Duodenal mucosa (tissue), 2 donors: Measurements from ENCODE around the gene SLC16A12.

Experiments used
- H3K27ac ChIP-seq: one replicate; pipeline ENCODE4 v1.7.0; 2013; ENCODE audit warnings: low read depth, low read length
- H3K27me3 ChIP-seq, 2 donors: one replicate each; pipeline ENCODE4 v1.7.0; 2013; ENCODE audit warnings: low read length in 2 of 2, control low read depth in 1 of 2; ENCODE audit not compliant: insufficient read depth in 2 of 2, control insufficient read depth in 1 of 2
- H3K36me3 ChIP-seq, 2 donors: one replicate each; pipeline ENCODE4 v1.7.0; 2013; ENCODE audit warnings: low read length in 2 of 2, control low read depth in 1 of 2; ENCODE audit not compliant: insufficient read depth in 2 of 2, control insufficient read depth in 1 of 2
- H3K4me1 ChIP-seq, 2 donors: one replicate each; pipeline ENCODE4 v1.7.0; 2013; ENCODE audit warnings: low read length in 2 of 2, control low read depth in 1 of 2; ENCODE audit not compliant: insufficient read depth in 2 of 2, control insufficient read depth in 1 of 2
- H3K4me3 ChIP-seq, 2 donors: one replicate each; pipeline ENCODE4 v1.7.0; 2013; ENCODE audit warnings: low read length in 2 of 2, low read depth in 1 of 2
- H3K9ac ChIP-seq, 2 donors: one replicate each; pipeline ENCODE4 v1.7.0; 2013; ENCODE audit warnings: low read length in 2 of 2, low read depth in 1 of 2
- H3K9me3 ChIP-seq, 2 donors: one replicate each; pipeline ENCODE4 v1.7.0; 2013; ENCODE audit warnings: low read length in 2 of 2, control low read depth in 1 of 2; ENCODE audit not compliant: control insufficient read depth in 1 of 2

Gene SLC16A12

DNA sequence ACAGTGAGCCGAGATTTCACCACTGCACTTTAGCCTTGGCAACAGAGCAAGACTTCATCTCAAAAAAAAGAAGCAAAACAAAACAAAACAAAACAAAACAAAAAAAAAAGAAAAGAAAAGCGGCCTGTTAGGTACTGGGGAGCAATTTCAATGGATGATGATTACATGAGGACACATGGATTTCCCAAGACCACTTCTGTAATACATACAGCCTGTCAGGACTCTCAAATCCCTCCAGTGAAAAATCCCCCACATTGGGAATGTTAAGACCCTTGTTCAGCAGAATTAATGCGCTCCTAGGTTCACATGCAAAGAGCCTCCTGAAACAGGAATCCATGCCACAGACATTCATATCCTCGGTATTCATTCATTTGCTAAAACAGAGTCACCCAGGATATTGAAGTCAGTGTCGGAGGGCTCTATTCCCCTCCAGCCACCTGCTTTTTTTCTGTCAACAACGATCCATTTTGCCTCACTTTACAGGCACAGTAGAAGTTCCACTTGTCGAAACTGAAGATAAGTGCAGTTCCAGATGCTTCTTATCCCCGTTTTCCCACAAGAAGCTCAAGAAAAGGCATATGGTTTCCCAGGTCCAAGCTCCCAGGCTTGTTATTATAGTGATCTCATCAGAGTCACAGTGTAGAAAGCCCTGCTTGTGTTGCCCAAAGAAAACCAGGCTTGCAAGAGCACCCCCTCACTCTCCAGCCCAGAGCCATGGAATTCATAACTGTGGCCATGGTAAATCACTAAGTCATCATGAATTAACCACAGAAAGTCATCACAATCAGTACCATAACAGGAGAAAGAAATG is 20.2 kb downstream of the SLC16A12 start:
- Histone ChIP-seq H3K27ac (peak overlapping the region; percentile 26), H3K4me3 (no peak overlapping the region), H3K4me1 (peaks cover 0 to 4% of the 10 kb centered on the region in 2 donors), H3K9me3 (no peaks in the 10 kb centered on the region), H3K9ac (no peak overlapping the region), H3K36me3 (no peaks in the 10 kb centered on the region), H3K27me3 (no peaks in the 10 kb centered on the region)

DNA sequence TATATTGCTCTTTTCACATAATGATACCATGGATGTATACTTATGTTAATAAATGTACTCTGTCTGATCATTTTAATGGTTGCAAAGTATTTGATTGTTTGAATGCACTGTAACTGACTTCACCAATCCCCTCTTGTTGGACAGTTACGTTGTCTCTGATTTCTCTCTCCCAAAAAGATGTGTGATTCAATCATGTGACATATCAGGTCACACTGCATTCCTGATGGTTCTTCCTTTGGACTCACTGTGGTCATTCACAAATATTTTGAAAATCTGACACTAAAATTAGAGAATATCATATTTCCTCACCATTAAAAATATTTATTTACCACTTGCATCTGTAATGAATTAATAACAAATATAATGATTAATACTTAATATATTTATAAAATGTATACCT is 22.2 kb downstream of the SLC16A12 start:
- Histone ChIP-seq H3K9ac (no peak overlapping the region), H3K9me3 (no peaks in the 10 kb centered on the region), H3K4me1 (peaks cover 0 to 4% of the 10 kb centered on the region in 2 donors), H3K27me3 (no peaks in the 10 kb centered on the region), H3K4me3 (no peak overlapping the region), H3K36me3 (no peaks in the 10 kb centered on the region), H3K27ac (no peak overlapping the region)

DNA sequence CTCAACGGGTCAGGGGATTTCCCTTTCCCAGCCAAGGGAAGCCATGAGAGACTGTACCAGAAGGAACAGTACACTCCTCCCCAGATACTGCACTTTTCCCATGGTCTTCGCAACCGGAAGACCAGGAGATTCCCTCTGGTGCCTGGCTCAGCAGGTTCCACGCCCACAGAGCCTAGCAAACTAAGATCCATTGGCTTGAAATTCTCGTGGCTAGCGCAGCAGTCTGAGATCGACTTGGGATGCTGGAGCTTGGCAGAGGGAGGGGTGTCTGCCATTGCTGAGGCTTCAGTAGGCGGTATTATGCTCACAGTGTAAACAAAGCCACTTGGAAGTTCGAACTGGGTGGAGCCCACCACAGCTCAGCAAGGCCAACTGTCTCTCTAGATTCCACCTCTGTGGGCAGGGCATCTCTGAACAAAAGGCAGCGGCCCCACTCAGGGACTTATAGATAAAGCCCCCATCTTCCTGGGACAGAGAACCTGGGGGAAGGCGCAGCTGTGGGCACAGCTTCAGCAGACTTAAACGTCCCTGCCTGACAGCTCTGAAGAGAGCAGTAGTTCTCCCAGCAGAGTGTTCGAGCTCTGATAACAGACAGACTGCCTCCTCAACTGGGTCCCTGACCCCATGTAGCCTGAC is 29.6 kb downstream of the SLC16A12 start:
- no peak overlapping the region for H3K27ac ChIP-seq
- no peaks in the 10 kb centered on the region for H3K36me3 ChIP-seq
- H3K9ac ChIP-seq: no peak overlapping the region
- no peaks in the 10 kb centered on the region for H3K9me3 ChIP-seq
- H3K4me3 ChIP-seq: no peak overlapping the region
- H3K4me1 ChIP-seq: no peaks in the 10 kb centered on the region
- H3K27me3 ChIP-seq: no peaks in the 10 kb centered on the region

DNA sequence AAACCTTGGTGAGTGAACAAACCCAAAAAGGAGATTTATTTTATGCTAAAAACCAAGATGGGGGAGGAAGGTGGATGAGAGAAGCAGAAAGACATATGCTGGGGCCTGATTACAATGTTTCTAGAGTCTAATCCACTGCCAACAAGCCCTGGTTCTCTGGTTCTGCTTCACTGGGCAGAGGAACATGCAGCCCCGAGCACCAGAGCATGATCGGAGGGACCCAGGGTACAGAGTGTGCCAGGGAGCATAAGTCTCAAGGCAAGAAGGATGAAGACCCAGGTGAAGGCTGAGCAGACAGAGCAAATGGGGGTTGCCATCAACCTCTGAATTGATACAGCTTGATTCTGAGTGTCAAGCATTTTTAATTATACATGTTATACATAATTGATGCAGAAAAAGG is 30.7 kb downstream of the SLC16A12 start:
- H3K4me3 ChIP-seq: no peak overlapping the region
- H3K9me3 ChIP-seq: no peaks in the 10 kb centered on the region
- no peaks in the 10 kb centered on the region for H3K4me1 ChIP-seq
- H3K27me3 ChIP-seq: no peaks in the 10 kb centered on the region
- H3K27ac ChIP-seq: no peak overlapping the region
- no peak overlapping the region for H3K9ac ChIP-seq
- H3K36me3 ChIP-seq: no peaks in the 10 kb centered on the region

DNA sequence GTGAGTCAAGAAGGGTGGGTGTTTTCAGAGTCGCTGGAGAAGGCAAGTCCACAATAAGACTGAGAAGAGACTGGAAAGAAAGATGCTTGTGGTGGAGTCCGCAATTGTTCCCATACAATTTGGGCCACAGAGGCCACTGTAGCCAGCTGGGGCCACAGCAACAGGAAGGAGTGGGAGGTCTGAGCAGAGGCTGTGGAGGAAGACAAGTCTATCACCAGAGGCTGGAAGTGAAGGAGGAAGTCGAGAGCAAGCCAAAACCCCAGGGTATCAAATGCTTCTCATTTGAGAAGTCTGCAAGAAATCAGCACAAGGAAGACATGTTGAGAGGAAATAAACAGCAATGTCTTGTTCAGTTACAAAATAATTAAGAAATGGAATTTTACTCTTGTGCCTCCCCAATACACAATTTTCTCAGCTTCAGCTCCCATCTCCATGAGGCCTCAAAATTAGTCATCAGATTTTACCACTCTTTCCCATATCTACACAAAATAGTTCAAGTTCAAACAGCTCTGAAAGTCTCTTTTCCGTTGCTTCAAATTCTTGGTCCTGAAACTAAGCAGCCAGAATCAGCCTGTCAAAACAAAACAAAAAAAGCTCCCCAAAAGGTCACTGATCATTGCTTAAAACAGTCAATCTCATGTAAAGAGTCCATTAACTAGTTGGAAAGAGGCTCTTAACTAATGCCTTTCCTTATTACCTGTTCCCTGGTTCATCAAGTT is 31.6 kb downstream of the SLC16A12 start:
- Histone ChIP-seq H3K27ac (no peak overlapping the region), H3K4me1 (no peaks in the 10 kb centered on the region), H3K9ac (no peak overlapping the region), H3K4me3 (no peak overlapping the region), H3K9me3 (no peaks in the 10 kb centered on the region), H3K27me3 (no peaks in the 10 kb centered on the region), H3K36me3 (no peaks in the 10 kb centered on the region)

DNA sequence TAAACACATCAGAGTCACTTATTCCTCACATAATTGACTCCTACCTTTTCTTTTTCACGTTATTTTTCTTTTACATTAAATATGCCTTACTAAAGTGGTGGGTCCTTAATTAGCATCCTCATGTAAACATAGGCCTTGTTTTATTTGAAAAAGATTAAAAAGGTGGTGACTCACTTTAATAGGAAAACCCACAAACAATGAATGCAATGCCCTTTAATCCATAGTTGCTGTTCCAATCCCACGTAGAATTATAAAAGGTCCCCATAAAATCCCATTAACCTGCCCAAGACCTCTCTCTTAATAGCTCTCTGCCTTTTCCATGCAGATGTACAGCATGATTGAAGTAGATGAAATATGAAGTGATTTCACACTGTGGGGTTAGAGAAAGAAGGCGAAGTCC is 32.2 kb downstream of the SLC16A12 start:
- Histone ChIP-seq H3K4me1 (no peaks in the 10 kb centered on the region), H3K9ac (no peak overlapping the region), H3K27ac (no peak overlapping the region), H3K9me3 (no peaks in the 10 kb centered on the region), H3K4me3 (no peak overlapping the region), H3K27me3 (no peaks in the 10 kb centered on the region), H3K36me3 (no peaks in the 10 kb centered on the region)

DNA sequence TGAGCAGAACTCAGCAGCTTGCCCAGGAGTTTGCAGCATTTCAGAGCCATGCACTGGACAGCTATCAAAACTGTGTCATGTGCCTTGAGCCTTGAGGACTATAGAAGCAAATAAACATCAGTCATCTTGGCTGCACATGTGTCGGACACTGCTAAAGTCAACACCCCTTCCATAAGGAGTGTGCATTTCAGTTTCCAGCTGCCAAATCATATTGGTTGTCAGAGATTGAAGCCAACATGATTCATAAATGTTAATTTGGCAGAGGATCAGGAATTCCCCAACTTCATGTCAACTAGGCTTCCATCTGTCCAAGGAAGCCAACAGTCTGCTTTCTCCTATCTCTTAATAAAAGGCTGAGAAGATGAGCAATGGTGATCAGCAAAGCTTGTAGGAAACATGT is 32.8 kb downstream of the SLC16A12 start:
- no peak overlapping the region for H3K4me3 ChIP-seq
- H3K27me3 ChIP-seq: no peaks in the 10 kb centered on the region
- no peaks in the 10 kb centered on the region for H3K9me3 ChIP-seq
- H3K4me1 ChIP-seq: no peaks in the 10 kb centered on the region
- no peak overlapping the region for H3K27ac ChIP-seq
- H3K36me3 ChIP-seq: no peaks in the 10 kb centered on the region
- H3K9ac ChIP-seq: no peak overlapping the region

DNA sequence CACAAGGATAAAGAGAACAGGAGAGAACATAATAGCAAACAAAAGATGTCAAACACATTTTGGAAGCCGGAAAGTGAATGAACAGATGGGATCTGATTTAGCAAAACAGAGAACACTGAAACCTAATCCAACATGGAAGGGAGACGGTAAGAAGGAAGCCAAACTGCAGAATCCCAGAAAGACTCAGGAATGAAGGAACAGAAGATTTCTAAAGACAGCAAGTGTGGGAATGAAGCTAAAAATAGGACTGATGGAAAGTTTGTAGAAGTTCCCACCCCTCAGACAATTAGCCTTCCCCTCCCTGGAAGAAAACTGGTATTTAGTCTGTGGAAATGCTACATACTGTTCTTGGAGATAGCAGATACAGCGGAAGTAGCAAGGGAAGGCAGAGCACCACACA is 40.8 kb downstream of the SLC16A12 start:
- H3K36me3 ChIP-seq: no peaks in the 10 kb centered on the region
- no peak overlapping the region for H3K27ac ChIP-seq
- H3K4me3 ChIP-seq: no peak overlapping the region
- H3K9me3 ChIP-seq: no peaks in the 10 kb centered on the region
- H3K27me3 ChIP-seq: no peaks in the 10 kb centered on the region
- no peaks in the 10 kb centered on the region for H3K4me1 ChIP-seq
- H3K9ac ChIP-seq: no peak overlapping the region

DNA sequence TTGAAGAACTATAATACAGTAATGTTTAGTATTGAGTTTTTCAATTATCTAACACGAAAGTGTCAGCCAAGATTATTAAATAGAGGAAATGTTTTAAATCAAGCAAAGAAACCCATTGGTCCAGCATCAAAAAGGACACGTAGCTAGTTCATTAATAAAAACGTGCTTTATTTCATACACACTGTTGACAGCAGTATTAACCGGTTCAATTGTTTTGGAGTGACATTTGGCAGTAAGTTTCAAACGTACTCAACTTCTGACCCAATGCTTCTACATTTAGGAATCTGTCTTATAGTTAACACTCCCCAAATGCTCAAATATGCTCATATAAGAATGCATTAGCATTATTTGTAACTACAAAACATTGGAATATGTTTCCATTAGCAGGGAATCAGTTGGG is 41.3 kb downstream of the SLC16A12 start:
- Histone ChIP-seq H3K9ac (no peak overlapping the region), H3K4me1 (no peaks in the 10 kb centered on the region), H3K27me3 (no peaks in the 10 kb centered on the region), H3K4me3 (no peak overlapping the region), H3K36me3 (no peaks in the 10 kb centered on the region), H3K9me3 (no peaks in the 10 kb centered on the region), H3K27ac (no peak overlapping the region)

DNA sequence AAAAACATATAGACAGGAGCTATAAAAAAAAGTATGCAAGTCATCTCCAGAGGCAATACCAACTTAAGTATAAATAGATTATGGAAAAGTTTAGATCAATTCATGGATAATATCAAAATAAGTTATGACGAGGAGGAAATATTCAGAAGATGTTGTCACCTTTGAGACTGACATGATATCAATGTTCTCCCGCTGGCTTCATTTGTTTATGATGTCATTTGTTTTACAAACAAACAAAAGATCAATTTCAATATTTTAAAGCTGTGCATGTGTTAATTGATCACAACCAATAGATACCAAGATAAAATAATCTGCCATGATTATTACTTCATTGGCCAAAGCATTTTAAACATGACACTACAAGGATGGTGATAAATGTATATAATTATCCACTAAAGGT is 43.5 kb downstream of the SLC16A12 start:
- H3K9me3 ChIP-seq: no peaks in the 10 kb centered on the region
- H3K36me3 ChIP-seq: no peaks in the 10 kb centered on the region
- no peak overlapping the region for H3K4me3 ChIP-seq
- H3K27ac ChIP-seq: no peak overlapping the region
- no peaks in the 10 kb centered on the region for H3K4me1 ChIP-seq
- no peak overlapping the region for H3K9ac ChIP-seq
- H3K27me3 ChIP-seq: no peaks in the 10 kb centered on the region
